CD4-positive, alpha-beta T cell treated with Interleukin-4 for 1 hour (primary cell): ENCODE results near the gene SV2A.
"Not testable (repeated sequence)": the region's sequence is repeated elsewhere in the genome, so short reads cannot be mapped to it uniquely, and the experiment has no call there.

Experiments used
- DNase-seq, 2 donors: peaks; one replicate each; pipeline ENCODE4 v3.0.0-alpha.2; 2020 to 2022

Gene SV2A

DNA sequence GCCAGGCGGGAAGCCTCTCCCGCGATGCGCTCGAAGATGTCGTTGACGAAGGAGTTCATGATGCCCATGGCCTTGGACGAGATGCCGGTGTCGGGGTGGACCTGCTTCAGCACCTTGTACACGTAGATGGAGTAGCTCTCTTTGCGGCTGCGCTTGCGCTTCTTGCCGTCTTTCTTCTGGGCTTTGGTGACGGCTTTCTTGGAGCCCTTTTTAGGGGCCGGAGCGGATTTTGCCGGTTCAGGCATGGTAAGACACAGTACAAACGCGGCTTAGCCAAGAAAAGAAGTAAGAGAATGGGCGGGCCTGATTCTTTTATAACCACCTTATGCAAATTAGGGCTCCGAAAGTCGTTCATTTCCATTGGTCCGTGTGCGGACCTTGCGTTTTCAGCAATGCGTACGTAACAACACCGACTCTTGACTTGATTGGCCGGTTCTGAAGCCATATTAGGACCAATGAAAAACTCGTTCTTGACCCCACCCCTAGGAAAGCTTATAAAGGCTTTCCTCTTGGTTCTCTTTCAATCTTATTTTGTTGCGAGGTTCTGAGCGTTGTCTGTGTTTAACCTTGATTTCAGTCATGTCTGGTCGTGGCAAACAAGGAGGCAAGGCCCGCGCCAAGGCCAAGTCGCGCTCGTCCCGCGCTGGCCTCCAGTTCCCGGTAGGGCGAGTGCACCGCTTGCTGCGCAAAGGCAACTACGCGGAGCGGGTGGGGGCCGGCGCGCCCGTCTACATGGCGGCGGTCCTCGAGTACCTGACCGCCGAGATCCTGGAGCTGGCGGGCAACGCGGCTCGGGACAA, 31.0 kb downstream of the SV2A start:
- peak; percentile 97 to 98 for DNase-seq

DNA sequence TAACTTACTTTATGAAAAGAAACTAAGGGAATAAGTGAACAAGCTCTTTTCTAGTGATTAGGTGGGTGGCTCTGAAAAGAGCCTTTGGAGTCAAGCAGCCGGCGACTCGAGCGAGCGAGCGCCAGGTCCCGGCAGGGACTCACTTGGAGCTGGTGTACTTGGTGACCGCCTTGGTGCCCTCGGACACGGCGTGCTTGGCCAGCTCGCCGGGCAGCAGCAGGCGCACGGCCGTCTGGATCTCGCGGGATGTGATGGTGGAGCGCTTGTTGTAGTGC, 31.6 kb downstream of the SV2A start:
- DNase-seq = not testable (repeated sequence)

DNA sequence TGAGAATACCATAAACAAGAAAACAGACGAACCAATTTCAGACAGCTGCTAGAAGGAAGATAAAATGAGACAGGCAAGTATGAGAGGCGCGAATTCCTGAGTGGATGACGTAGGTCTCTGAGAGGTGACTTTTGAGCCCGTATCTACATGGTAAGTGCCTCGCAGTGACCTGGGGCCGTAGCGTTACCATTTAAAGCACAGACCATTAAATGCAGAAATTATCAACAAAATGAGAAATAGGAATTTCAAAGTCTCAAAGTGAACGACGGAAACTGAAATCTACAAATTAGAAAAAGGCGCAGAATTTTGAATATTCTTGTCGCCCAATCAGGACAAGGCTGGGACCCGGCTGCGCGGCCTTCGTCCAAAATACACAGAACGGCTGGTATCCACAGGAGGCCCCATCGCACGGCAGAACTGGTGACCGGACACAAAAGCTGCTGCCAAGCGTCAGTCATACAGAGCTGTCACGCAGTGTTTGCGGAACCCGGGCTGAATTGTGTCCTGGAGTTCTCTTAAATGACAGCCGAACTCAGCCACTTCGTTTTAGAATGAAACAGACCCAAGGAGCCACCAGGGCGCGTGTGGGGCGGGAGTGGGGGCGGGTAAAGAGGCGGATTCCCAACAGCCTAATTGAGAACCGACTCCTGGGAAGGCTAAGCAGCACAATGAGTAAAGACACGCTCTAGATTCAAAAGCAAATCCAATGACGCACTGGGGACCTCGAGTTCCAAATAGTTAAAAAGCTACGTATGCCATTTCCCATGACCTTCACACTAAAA, 32.1 kb downstream of the SV2A start:
- DNase-seq = peak; percentile 69 to 73

DNA sequence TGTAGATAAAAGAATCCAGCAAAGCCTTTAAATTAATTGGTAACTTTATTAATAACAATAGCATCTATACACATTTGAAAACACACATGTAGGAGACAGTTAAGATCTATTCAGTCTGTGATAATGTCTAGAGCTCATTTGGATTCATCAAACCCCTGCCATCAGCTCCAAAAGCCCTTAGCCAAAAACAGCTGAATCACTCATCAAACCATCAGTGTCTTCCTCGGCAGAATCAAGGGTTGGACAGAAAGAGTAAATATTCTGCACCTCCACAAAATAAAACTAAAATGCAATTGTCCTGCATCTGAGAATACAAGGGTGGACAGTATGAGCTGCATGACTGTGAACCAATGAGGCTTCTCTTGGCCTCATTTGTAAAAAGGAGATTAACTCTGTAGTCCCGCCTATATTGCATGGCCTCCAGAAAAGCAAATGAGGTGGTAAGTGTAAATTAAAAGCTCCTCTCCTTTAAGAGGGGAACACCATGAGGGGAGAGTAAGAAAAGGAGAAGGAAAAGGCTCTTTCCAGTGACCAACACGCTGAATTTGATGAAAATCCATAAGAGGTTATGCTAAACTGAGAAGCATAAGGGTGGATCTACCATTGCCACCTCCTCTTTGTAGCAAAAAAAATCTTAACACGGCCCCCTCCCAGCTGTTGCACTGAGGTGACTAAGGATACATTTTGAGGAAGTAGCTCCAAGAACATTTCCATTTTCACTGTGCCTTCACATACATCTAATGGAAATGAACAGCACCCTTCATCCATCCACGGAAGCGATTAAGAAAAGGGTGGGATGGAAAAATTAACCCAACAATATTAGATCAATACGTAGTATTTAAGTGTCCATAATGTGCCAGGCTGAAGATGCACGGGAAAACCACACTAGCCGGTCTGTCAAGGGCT, 33.0 kb downstream of the SV2A start:
- peak; percentile 25 to 28 for DNase-seq

DNA sequence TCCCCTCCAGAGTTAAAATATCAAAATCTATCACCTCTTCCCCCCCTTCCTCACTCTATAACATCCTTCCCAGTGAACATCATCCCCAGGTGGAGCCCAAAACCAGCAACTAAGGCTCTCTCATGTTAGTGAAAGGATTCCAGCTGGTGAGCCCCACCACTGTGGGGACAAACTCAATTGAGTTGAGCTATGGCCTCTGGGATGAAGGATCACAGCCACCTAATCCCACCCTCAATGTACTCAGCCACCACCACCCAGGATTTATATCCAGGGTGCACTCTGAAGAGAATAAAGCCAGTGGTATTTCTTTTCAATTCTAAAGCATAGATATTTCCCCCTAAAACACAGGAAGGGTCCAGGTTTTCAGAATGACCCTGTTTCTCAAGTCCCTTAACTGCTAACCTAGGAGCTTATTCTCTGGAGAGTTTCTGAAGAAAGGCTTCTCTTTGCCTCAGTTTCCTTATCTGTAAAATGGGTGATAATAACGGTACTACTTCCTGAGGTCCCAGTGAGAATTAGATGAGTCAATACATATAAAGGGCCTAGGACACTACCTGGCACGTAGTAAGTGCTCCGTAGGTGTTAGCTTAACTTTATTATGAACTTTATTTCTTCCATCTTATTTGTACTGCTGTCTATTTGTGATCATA, 33.9 kb downstream of the SV2A start:
- no peak for DNase-seq

DNA sequence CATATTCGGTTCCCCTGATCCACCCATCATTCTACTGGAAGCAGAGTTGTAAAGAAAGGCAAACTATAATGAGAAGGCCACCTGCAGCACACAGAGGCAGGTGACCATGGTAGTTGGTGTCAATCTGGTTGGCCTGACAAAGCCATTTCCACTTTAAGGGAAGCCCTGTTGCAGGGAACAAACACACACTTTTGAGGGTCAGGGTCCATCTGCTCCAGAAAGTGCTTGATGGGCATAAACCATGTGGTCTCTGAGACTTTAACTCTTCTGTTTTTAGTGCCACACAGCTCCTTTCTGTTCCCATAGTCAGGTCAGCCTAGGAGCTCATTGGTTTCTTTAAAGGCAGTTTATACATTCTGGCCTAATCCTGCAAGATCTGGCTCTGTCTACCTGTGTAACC, 35.8 kb downstream of the SV2A start:
- no peak for DNase-seq

DNA sequence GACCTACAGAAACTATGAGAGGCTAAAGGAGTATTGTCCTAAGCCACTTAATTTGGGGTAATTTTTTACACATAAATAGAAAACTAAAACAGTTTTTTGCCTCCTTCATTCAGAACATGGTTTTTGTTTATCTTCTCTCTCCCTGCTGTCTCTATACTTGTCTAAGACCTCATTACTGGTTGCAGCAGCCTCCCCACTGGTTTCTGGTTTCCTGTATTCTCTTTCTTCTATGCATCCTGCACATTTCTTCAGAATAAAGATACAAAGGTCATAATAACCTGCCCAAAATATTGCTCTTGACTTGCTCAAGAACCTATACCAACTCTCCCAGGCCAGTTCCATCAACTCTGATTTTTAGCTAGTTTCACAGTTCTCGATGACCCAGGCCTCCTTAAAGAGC, 38.1 kb downstream of the SV2A start:
- DNase-seq = peak; percentile 58 to 73

DNA sequence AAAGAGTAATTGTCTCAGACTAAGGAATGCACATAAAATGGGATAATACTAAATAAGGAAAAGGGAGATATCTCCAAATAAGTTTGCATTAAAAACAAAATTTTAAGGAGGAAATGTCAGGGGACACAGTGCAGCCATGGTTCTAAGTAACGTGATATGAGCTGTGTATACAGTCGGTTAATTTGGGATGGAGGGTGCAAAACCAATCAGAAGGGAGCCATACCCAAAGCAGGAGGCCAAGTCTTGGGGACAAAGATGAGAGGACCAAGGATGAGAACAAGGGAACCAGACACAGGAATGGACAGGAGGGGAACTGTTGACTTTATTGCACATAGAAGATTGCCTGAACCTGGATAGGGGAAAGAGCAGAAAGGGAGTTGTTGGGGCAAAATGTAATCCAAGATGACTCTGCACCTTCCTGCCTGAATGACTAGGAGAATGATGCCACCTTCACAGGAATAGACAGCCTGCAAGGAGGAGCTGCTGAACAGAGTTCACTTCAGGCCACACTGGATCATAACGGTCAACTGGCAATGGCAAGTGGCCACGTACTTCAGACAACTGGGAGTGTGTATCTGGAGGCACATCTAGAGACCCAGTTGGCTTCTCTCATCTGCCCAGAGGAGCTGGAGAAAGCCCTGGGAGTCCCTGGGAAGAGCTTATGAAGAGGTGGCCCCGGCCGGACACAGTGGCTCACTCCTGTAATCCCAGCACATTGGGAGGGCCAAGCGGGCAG, 40.3 kb downstream of the SV2A start:
- no peak for DNase-seq

DNA sequence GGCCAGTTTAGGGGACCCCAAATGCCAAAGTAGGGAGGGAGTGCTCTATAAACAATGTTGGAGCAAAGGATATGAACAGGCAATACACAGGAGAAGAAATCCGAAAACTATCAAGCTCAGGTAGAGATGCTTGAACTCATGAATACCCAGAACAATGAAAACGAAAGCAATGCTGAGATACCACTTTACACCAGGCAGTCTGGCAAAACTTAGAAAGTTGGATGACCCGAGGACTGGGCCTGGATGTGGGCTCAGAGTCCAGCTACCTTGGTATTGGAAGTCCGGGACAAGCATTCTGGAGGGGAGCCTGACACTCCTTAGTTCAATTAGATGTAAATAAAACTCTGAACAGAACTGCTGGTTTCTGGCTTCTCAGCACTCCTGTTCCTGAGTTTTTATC, 44.6 kb downstream of the SV2A start:
- DNase-seq = not testable (repeated sequence)

DNA sequence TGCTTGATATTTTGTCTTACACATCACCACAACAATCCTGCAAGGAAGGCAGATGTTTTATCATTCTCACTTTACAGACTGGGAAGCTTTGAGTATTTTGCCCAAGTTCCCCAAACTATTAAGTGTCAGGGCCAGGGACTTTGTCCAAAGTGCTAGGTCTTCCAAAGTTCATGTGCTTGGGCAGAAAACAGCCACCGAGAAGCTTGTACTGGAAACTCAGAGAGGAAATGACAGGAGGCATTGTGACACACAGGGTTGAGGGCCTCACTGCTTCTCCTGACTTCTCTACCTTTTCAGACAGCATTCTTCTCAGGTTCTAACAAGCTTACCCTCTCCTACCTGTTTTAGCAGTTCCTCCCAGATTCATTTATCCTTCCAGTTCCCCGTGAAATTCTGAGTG, 50.8 kb downstream of the SV2A start:
- not testable (repeated sequence) for DNase-seq

DNA sequence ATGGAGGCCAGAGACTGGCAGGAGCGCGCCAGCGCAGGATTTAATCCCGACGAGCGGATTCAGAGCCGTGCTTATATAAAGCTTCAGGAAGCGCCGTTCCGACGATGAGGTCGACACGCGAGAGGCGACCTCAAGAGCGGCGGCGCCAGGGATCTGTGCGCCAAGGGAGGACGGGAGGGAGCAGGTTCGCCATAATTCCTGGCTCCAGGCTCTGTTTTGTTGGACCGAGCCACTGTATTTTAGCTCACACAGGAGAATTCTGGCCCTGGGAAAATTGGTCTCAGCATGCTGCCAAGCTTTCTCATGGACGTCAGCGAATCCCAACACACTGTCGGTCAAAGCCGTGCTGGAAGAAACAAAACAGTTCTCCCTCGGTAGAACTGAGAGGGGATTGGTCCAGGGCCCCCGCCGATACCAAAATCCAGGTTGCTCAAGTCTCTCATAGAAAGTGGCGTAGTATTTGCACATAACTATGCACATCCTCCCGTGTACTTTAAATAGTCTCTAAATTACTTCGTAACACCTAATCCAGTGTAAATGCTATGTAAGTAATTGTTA, 56.1 kb downstream of the SV2A start:
- not testable (repeated sequence) for DNase-seq

DNA sequence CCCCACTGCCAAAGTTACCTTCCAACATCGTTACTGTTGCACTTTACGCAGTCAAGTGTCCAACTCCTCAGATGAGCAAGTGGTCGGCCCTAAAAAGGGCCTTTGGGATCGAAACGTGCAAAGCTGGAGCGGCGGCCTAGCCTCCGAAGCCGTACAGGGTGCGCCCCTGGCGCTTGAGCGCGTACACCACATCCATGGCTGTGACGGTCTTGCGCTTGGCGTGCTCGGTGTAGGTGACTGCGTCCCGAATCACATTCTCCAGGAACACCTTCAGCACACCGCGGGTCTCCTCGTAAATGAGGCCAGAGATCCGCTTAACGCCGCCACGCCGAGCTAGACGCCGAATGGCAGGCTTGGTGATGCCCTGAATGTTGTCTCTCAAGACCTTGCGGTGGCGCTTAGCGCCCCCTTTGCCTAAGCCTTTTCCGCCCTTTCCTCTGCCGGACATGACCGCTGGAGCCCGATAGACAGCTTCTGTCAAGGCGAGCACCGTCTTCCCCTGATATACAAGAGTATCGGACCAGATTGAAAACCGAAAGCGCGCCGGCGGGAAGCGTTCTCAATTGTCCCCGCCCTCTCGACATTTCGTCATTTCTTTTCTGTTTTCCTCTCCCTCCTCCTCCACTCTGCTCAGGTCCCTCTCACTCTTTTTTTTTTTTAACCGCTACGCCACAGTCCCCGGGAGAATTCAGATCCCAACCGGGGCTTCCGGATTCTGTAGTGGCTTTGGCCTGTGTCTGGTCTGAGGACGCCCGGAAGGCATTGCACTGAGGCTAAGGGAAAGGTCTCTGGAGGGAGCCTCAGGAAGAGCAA, 56.8 kb downstream of the SV2A start:
- not testable (repeated sequence) for DNase-seq

DNA sequence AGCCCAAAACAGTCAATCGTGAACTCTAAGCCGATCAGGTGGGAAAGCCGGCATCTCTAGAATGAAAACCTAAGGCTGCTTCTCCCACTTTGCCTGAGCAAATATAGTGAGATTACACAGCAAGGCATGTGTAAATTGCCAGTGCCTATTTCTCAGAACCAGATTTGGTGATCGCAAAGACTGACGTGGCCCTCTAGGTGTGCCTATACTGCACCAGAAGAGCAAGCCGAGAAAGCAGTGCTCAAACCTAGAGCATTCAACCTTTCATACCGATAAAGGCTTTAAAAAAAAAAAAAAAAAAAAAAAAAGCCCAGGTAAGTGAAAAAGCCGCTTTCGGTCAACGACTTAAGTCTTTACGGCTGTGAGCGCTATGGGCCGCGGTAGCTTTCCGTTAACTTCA, 57.4 kb downstream of the SV2A start:
- not testable (repeated sequence) for DNase-seq
